T follicular helper cell (primary cell): Measurements from ENCODE around the gene SORCS1.

Experiments used
- DNase-seq: peaks from one replicate; pipeline ENCODE4 v3.0.0-alpha.2; 2020; ENCODE audit warnings: low read depth

Gene SORCS1

GRCh38 chr10:106661133-106661766 is 503.3 kb downstream of the SORCS1 start:
- DNase-seq = no peak

- DNase-seq = no peak
Observed at GRCh38 chr10:106660550-106660949, 504.0 kb downstream of the SORCS1 start.

- no peak for DNase-seq
Observed at GRCh38 chr10:106655636-106656035, 508.9 kb downstream of the SORCS1 start.

DNA sequence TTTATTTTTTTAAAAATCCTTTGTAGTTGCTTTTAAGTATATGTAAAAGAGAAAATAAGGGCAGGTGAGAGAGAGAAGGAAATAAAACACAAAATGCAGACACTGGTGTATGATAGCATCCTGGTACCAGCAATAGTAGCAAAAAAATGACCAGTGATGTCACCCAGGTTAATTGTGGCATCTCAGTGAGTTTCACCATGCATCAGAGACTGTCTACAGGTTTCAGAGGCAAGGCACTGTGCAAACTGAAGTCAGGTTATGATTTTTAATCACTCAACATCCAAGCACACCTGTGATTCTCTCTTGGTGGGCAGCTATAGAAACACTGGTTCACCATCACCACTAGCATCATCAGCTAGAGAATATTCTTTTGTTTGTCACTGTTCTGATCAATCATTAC is 509.3 kb downstream of the SORCS1 start:
- no peak for DNase-seq

GRCh38 chr10:106652279-106652678 is 512.2 kb downstream of the SORCS1 start:
- no peak for DNase-seq

DNA sequence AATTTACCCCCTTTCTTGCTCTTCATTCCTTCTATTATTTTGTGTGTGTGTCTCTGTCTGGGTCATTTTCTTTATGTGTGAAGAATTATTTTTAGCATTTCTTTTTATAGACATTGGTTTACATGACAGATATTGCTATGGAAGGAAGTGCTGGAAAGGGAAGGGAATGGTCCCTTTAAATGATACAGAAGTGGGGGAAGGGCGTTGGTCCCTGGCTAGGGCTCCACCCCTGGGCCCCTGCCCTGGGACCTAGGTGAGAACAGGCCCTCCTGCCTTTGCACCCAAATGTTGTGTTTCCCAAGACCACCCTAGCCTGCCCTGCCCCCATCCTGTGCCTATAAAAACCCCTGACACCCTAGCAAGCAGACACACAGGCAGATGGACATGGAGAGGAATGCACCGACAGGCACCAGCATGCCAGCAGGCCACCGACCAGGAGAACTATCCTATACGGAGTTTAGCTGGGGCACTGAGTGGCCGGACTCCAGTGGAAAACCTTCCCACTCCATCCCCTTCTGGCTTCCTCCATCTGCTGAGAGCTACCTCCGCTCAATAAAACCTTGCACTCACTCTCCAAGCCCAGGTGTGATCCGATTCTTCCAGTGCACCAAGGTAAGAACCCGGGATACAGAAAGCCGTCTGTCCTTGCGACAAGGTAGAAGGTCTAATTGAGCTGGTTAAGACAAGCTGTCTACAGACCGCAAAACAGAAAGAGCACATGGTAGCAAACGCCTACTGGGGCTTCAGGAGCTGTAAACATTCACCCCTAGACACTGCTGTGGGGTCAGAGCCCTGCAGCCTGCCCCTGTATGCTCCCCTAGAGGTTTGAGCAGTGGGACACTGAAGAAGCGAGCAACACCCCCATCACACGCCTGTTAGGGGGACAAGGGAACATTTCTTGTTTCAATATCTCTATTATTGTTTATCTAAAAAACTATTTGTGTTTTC is 515.7 kb downstream of the SORCS1 start:
- DNase-seq = no peak

- no peak for DNase-seq
Observed at GRCh38 chr10:106643473-106643872, 521.0 kb downstream of the SORCS1 start.

GRCh38 chr10:106637873-106638272 is 526.6 kb downstream of the SORCS1 start:
- DNase-seq = no peak

DNA sequence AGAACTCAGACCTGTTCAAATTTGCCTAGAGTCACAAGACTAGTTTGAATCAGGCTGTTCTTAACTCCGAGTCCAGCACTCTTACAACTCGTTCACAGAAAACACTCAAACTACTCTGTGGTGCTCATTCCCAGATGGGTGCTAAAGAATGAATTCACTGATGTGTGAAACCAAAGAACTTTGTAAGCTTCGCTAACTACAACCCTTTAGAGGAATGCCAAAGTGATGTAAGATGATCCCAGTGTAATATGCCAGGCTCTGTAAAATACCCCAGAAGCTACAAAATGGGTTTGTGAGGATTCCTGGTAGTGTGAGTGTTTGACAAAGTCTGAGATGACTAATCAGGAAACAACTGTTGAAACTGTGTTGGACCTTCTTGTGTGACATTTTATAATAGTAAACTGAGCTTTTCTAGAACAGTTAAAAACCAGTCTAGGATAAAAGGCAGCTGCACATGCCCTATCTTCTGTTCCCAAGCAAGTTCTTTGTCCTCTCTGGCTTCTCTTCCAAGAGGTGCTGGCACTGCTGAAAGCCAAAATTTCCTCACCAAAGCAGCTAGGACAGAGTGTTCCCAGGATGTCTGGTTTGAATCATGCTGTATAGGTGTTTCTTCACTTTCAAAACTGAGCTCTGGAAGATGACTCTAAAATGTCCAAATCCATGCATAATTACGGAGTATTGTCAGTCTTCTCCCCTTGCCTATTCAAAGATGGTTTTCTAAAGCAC is 527.6 kb downstream of the SORCS1 start:
- DNase-seq = no peak

DNA sequence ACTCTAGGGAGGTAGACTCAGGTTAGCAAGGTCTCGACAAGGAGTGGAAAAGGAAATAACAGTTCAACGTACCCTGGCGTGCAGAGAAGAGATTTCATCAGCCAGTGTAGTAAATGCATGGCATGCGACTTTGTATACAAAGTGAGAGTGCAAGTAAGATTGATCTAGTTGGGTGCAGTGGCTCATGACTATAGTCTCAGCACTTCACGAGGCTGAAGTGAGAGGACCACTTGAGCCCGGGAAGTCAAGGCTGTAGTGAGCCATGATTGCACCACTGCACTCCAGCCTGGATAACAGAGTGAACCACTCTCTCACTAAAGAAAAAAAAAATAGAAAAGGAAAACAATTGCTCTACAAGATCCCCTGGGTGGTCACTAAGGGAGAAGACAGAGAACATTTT is 528.6 kb downstream of the SORCS1 start:
- DNase-seq = no peak

DNA sequence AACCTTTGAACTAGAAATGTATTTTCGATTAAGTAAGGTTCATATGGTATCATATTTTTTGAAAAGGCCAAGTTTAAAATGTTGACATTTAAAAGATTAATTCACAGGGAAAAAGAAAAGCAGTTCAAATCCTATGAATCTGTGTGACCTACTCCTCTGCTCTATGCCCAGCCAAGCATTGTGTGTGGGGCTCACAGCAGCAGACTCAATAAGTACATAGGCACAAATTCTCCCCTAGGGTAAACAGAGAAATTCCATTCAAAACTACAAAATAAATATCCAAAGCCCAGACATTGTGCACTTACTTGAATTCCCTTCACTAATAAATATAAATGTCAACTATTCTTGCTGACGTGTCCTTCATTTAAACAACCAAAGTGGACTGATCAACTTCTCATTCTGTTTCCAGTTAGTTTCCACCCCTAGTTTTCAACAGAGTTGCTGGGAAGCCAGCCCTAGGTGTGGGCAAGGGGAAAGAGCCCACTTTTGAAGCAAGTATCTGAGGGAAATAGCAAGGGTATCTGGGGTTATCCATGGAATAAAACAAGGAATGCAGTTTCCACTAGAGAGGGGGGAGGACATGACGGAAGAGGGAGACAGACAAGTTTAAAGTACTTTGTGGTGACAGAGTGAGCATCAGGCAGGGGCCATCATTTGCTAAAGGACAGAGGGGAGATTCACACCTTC is 533.3 kb downstream of the SORCS1 start:
- no peak for DNase-seq

DNA sequence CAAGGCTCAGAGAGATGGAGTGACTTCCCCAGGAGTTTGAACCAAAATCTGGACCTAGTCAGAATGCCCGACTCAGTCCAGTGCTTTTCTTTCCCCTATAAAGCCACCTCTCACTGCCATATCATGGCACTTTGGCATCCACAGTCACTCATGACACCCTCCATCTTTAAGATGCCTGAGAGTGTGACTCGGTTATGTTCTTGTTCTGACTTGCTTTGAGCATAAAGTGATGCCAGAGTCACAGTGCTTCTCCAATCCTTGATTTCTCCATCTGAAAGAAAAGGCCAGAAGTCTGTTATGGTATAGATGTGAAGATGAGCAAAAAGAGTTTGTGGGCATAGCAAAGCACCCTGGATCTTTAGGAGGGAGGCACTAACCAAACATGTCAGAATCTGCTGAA is 538.1 kb downstream of the SORCS1 start:
- DNase-seq = no peak

GRCh38 chr10:106625751-106626150 is 538.8 kb downstream of the SORCS1 start:
- DNase-seq = no peak

GRCh38 chr10:106619346-106619745 is 545.2 kb downstream of the SORCS1 start:
- DNase-seq = no peak

DNA sequence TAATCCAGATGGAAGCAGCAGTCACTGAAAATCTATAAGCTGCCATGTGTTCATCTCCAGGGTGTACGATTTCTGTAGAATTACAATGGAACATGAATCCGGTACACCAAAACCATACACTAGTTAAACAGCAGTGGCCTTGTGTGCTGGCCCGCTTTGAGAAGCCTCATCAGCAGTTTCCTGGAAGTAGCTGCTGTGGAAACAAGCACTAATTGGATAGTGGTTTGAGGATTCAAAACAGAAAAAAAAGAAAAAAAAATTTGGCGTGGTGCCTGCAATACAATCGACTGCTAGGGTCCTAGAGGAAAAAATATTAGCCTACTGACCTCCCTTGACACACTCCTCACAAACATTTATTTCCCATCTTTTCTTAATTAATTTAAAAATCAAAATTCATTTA is 545.9 kb downstream of the SORCS1 start:
- DNase-seq = no peak

DNA sequence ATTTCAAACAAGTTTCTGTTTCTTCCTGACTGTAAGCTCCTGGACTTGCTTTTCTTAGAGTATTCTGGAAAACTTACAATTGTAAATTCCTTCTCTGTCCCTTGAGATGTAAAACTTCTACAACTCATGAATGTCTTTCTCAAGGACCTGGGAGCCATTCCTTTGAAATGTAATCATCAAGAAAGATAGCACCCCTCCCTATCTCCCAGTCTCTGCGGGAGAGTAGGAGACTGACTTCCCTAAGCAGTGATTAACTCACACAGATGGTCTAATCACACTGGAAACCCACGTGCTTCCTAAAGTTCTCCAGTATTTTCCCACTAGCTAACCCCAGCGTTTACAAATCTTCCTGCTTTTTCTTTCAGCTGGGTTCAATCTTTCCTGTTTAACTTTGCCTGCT is 549.4 kb downstream of the SORCS1 start:
- no peak for DNase-seq

- DNase-seq = no peak
Observed at GRCh38 chr10:106614293-106614692, 550.2 kb downstream of the SORCS1 start.

DNA sequence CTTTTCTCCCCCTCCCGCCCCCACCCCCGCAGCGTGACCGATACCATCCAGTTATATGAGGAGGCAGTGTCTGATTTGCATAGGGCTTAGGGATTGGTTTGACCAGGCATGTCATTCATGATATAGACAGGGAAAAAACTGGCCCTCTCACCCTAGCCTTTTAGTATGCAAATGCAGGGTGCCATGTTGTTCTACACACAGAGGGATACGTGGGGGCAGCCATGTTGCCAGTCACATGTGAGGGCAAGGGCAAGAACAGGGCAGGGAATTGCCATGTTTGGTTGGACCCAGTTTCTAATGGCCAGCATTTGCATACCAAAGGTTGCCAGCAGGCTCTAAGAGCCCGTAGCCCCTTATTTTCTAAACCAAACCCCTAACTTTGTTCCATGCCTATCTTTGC is 552.1 kb downstream of the SORCS1 start:
- no peak for DNase-seq

- DNase-seq = no peak
Observed at GRCh38 chr10:106609470-106610266, 554.8 kb downstream of the SORCS1 start.

DNA sequence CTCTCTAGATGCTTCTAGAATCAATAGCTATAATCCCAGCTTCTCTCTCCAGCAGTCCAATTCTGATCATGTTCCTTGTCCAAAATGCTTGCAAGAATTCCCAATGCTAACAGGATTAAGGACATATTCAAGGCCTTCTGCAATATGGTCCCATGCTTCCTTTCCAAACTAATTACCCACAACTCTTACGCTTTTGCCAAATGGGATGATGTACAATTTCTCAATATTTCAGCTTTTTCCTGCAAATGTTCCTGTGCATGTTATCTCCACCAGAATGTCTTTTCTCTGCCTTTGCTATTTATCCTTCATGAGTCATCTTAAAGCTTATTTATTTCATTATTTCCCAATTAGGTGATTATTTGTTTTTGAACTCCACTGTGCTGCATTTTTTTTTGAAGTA is 556.4 kb downstream of the SORCS1 start:
- DNase-seq = no peak

GRCh38 chr10:106595281-106595680 is 569.2 kb downstream of the SORCS1 start:
- DNase-seq = no peak
